GM18502 (cell line): ENCODE results near the gene LZTR1.
A peak's percentile ranks its signal among the peaks of the same experiment; 100 is the strongest.
"Not testable (repeated sequence)": the region's sequence is repeated elsewhere in the genome, so short reads cannot be mapped to it uniquely, and the experiment has no call there.

Experiments used
- ATAC-seq: cut with Tn5 transposase; IDR thresholded peaks from one replicate; pipeline ENCODE4 v1.9.1; 2021; ENCODE audit warnings: mild to moderate bottlenecking; ENCODE audit not compliant: unreplicated experiment, poor library complexity

The LZTR1 gene

DNA sequence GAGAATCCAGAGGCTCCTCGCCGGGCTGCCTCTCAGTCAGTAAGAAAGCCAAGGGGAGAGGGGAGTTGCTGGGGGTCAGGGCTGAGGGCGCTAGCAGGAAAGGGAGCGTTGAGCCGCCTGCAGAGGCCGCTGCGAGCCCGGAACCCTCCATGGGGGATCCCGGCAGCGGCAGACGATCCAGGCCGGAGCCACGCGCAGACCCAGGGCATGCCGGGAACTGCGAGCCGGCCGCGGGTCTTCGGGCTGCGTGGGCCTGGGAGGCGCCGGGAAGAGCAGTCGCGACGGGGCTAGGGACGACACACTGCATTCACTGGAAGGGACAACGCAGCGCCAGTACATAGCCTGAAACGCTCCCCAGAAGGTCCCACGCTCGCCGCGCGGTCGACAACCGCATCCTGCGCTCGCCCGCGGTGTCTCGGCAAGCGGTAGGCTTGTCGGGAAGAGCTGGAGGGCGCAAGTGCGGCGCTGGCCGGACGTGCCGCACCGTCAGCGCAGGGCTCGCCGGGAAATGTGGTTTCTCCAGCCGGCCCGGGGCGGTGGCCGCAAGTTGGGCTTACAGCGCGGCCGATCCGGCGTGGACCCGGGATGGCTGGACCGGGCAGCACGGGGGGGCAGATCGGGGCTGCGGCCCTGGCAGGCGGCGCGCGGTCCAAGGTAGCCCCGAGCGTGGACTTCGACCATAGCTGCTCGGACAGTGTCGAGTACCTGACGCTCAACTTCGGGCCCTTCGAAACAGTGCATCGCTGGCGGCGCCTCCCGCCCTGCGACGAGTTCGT is at the start of gene LZTR1:
TSS of gene LZTR1 (plus strand) at position 511 of the 776 bp plus-strand sequence. CDS start at position 586, 75 bp downstream.
- ATAC-seq: peak; percentile 86

DNA sequence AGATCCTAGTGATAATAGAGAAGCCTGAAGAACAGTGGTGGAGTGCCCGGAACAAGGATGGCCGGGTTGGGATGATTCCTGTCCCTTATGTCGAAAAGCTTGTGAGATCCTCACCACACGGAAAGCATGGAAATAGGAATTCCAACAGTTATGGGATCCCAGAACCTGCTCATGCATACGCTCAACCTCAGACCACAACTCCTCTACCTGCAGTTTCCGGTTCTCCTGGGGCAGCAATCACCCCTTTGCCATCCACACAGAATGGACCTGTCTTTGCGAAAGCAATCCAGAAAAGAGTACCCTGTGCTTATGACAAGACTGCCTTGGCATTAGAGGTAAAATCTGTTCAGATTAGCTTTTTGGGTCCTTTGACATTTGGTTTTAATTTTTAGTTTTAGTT is 48.2 kb upstream of the LZTR1 start:
- ATAC-seq: no peak

DNA sequence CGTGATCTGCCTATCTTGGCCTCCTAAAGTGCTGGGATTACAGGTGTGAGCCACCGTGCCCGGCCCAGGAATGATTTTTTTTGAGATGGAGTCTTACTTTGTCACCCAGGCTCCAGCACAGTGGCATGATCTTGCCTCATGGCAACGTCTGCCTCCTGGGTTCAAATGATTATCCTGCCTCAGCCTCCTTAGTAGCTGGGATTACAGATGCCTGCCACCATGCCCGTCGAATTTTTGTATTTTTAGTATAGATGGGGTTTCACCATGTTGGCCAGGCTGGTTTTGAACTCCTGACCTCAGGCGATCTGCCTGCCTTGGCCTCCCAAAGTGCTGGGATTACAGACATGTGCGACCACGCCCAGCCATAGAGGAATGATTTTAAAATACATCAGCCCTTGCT is 47.0 kb upstream of the LZTR1 start:
- not testable (repeated sequence) for ATAC-seq

DNA sequence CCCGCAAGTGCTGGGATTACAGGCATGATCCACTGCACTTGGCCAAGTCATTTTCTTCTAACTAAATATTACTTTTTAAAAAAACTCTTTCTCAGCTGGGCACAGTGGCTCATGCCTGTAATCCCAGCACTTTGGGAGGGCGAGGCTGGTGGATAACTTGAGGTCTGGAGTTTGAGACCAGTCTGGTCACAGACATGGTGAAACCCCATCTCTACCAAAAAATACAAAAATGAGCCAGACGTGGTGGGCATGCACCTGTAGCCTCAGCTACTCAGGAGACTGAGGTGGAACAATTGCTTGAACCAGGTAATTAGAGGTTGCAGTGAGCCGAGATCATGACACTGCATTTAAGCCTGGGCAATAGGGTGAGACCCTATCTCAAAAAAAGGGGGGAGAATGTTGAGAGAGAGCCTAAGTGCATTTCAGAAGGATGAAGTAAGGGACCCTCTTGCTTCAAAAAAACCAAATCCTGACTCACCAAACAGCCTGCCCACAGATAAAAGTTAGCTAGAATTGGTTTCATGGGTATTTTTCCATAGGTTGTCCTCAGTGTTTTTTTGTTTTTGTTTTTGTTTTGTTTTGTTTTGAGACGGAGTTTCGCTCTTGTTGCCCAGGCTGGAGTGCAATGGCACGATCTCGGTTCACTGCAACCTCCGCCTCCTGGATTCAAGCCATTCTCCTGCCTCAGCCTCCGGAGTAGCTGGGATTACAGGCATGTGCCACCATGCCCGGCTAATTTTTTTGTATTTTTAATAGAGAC is 46.1 kb upstream of the LZTR1 start:
- not testable (repeated sequence) for ATAC-seq

DNA sequence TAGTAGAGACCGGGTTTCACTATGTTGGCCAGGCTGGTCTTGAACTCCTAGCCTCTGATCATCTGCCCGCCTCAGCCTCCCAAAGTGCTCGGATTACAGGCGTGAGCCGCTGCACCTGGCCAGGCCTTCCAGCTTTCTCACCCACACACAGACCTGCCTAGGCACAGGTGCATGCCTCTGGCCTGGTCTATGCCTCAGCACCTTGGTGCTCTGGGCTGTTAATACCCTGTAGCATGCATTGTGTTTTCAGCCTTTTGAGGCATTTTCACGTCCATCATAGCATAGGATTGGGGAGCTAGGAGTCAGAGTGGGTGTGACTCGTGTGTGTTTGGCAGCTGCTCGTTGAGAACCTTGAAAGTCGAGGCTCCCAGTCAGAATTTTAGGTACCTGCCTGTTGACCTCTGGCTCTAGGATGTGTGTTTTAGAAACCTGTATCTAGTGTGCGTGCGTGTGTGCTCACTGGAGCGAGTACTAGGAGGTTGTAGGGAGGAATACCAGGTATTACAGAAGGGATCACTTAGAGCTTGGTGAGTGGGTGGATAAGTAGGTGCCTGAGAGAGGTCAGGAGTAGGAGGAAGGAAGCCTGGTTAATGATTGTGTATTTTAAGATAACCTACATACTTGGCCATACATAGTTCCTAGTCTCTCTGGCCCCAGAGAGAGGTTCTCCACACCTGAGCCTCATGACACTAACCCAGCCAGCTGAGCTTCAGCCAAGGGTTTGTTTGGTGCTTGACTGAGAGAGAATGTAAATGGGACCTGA is 44.9 kb upstream of the LZTR1 start:
- ATAC-seq: no peak

DNA sequence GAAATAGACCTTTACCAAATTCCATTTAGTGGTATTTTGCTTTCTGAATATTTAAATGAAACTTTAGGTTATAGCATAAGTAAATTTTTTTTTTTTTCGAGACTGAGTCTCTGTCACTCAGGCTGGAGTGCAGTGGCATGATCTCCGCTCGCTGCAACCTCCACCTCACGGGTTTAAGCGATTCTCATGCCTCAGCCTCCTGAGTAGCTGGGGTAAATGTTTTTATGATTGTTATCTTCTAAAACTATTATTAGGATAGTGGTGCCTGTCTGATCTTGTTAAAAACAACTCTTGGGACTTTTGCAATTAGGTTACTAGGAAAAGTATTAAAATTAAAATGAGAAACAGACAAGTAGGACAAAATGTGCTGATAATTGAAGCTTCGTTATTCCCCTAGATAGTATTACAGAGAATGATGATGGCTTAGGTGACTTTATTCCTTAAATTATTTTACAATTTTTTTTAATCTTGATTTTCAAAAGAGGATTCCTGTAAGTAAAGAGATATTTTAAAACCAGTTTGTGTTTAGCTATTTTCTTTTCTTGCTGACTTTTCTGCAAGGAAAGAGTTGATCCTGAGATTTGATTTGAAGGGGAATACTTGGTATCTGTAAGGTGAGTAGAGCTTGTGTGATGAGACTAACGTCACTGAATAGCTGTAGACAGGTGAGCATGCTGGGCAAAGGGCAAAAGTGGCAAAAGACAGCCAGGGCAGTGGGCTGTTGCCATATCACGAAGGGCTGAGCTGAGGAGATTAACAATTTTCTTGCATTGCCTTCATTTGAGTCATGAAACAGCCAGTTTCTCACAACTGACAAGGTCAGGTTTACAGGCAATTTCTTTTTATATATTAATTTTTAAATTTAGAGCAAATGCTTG is 44.1 kb upstream of the LZTR1 start:
- no peak for ATAC-seq

DNA sequence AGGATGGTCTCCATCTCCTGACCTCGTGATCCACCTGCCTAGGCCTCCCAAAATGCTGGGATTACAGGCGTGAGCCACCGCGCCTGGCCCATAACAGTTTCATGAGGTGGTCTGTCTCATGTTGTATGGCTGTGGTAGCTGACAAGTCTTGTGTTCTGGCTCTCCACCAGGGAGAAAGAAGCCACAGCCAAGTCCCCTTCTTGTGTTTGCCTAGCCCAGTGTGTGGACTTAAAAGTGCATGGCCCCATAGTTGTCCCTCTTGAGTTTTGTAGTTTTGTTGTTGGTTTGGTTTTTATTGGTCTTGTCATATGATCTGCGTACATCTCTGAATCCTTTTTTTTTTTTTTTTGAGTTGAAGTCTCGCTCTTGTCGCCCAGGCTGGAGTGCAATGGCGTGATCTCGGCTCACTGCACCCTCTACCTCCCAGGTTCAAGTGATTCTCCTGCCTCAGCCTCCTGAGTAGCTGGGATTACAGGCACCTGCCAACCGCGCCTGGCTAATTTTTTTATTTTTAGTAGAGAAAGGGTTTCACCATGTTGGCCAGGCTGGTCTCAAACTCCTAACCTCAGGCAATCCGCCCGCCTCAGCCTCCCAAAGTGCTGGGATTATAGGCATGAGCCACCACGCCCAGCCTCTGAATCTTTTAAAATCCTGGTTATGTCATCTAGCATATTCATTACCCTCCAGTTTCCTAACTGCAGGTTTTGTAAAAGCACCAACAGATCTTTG is 42.5 kb upstream of the LZTR1 start:
- ATAC-seq: not testable (repeated sequence)

DNA sequence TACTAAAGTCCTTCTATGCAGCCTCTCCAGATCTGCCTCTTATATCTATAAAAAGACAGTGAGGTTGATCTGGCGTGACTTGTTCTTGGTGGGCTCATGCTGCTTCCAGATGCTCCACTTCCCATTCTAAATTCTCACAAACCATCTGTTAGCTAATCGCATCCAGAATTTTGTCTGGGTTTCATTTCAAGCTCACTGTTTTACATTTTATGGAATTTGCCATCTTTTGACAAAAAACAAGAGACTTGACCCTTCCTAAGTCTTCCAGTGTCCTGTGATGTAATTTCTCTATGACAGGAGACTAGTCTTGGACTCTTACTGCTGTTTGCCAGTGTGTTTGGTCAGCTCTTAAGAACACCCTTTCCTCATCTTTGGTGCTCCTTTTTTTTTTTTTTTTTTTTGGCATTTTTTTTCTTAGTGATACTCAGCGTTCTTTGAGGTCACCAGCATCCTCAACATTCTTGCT is 41.9 kb upstream of the LZTR1 start:
- no peak for ATAC-seq

DNA sequence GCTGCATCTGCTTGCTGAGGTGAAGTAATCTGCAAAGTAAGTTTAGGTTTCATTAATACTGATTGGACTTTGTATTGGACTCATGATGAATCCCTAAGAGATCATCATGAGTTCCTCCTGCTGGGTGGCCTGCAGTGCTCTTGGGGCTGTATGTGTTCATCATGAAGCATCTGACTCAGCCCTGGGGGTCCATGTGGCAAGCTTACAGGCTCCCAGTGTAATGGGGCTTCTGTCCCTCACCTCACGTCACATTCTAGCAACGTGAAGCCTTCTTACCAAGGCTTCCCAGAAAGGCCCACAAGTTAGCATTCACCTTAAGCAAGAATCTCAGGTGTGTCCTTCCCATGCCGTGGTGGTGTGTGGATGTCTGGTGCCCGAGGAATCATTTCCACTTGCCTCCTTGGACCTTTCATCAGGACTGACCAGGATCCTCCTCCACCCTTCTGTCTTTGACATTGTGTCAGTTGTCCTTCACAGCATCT is 41.2 kb upstream of the LZTR1 start:
- ATAC-seq: no peak

DNA sequence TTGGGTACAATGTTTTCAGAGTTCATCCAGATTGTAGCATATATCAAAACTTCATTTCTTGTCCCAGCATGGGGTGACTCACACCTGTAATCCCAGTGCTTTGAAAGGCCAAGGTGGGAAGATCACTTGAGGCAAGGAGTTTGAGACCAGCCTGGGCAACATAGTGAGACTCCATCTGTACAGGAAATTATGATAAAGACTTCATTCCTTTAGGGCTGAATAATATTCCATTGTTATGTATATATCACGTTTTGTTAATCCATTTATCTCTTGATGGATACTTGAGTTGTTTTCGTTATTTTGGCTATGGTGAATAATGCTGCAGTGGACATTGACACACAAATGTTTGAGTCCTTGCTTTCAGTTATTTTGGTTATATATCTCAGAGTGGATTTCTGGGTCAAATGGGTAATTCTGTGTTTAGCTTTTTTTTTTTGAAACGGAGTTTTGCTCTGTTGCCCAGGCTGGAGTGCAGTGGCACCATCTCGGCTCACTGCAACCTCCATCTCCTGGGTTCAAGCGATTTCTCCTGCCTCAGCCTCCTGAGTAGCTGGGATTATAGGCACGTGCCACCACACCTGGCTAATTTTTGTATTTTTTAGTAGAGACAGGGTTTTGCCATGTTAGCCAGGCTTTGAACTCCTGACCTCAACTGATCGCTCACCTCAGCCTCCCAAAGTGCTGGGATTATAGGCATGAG is 39.7 kb upstream of the LZTR1 start:
- not testable (repeated sequence) for ATAC-seq

DNA sequence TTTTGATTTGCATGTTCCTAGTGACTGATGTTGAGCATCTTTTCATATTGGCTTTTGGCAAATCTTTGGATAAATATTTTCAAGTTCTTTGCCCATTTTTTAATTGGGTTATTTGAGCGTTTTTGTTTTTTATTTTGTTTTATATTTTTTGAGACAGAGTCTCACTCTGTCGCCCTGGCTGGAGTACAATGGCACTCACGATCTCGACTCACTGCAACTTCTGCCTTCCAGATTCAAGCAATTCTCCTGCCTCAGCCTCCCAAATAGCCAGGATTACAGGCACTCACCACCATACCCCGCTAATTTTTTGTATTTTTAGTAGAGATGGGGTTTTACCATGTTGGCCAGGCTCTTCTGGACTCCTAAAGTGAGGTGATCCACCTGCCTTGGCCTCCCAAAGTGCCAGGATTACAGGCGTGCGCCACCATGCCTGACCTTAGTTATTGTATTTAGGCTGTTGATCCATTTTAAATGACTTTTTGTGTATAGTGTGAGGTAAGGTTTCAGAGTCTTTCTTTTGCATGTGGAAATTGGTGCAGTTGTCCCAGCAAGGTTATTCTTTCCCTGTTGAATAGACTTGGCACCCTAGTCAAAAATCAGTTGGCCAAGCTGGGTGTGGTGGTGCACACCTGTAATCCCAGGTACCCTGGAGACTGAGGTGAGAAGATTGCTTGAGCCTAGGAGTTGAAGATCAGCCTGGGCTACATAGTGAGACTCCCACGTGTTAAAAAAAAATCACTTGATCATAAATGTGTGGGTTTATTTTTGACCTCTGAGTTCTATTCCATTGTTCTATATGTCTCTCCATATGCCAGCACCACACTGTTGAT is 38.8 kb upstream of the LZTR1 start:
- no peak for ATAC-seq

DNA sequence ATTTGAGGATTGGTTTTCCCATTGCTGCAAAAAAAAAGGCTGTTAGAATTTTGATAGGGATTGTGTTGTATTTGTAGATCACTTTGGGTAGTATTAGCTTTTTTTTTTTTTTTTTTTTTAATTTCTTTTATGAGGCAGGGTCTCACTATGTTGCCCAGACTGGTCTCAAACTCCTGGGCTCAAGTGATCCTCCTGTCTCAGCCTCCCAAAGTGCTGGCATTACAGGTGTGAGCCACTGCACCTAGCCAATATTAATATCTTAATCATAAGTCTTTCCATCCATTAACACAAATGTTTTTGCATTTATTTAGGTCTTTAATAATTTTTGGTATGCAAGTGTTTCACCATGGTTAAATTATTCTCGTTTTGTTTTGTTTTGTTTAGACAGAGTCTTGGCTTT is 38.1 kb upstream of the LZTR1 start:
- no peak for ATAC-seq

DNA sequence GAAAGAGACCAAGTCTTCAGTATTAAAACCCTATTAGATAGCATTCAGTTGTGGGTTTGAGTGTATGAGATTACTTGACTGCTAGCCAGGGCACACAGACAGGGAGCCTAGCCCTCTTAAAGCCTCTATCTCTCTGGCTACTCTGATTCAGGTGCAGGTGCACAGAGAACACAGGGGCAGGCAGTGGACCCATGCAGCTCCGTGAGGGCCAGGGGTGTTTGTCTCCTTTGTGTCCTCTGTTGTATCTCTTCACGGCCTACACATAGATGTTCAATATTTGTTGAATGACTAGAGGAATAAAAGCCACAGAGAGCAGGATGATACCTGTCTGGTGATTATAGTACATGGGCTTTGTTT is 36.5 kb upstream of the LZTR1 start:
- no peak for ATAC-seq

DNA sequence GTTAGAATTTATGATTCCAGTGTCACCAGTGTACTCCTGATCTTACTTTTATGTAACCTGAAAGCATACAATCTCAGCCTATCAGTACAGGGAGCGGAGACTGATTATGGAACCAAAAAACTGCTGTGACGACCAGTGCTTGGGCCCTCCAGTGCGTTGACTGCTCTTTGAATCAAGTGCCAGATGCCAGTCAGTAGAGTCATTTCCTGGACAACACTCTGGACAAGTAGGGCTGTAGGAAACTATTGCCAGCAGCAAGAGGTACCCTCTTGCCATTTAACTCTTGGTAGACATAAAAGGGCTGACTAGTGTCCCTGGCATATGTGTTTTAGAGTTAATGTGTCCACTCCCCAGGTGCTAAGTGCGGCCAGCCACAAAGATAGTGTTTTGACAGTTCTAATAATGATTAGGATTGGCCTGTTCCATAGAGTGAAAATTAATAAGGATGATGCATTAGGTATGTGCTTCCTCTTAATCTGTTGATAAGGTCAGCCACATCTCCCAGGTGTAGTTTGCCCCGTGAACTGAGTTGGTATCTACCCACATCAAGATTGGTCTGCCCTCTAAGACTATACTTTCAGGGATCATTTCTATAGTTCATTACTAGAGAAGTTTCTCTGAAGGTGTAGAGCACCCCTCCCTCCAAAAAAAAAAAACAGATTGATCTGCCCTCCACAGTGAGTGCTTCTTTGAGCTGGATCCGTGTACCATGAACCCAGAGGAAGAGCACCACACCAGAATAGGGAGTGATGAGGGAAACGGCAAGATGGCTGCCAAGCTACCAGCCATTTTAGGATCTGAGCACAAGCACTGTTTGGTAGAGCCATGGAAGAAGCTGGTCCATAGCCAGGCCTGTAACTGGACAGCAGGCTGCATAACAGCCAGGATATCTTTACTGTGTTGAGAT is 35.8 kb upstream of the LZTR1 start:
- no peak for ATAC-seq

DNA sequence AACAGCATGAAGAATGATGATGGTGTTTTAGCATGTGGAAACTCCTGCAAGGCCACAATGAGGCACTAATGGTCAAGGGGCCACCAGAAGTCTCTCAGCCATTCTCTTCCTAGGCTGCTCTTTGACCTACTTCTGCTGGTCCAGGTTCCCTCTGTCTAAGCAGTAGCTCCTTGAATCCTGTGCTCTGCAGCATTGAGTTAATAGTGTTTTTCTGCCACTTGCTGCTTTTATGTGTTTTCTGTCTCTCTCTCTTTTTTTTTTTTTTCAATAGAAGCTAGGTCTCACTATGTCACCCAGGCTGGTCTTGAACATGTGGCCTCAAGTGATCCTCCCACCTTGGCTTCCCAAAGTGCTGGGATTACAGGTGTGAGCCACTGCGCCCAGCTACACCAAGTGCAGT is 35.1 kb upstream of the LZTR1 start:
- ATAC-seq: no peak

DNA sequence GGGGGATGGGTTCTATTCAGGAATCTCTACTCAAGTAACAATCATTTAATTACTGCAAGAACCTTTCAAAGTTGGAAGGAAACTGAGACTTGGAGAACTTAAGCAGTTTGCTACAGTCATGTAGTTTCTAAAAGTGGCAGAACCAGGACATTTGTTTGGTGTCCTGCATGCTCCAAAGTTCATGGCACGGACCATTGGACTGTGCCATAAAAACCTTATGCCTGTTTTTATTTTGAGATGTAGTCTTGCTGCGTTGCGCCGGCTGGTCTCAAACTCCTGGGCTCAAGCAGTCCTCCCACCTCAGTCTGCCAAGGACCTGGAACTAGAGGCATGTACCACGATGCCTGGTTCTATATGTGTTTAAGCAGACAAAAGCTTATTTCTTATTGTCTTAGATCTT is 33.6 kb upstream of the LZTR1 start:
- ATAC-seq: no peak

DNA sequence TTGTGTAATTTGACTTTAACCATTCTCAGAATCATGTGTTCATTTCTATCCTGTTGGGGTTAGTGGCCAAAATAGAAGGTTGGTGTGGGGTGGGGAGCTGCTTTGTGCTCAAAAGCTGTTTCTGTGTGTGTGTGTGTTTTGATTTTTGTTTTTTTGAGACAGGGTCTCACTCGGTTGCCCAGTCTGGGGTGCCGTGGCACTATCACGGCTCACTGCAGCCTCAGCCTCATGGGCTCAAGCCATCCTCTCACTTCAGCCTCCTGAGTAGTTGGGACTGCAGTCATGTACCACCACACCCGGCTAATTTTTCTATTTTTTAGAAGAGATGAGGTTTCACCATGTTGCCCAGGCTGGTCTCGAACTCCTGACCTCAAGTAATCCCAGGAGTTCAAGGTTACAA is 33.1 kb upstream of the LZTR1 start:
- no peak for ATAC-seq
